ENCODE measurements around the gene HTRA1. TPM values are rescaled to one million over a fixed set of nuclear protein-coding genes. Genes with fewer than 3 reads are reported as not detected.

The HTRA1 gene
- total and polyA plus RNA-seq, 9 of the 15 experiments (the other 6 are each of a cell fraction or from before 2014, with no cell fraction given): 0.06 to 0.16 (median 0.13) TPM; not detected in 5

- TF ChIP-seq ZNF263 (CRISPR knock-in tag; IDR thresholded peaks at IDR 0.05; ENCODE audit: borderline replicate concordance) (no peak), ELK3 (CRISPR knock-in tag; IDR thresholded peaks at IDR 0.05) (no peak), NR1H2 (CRISPR knock-in tag; IDR thresholded peaks at IDR 0.05) (no peak), MYBL2 (IDR thresholded peaks at IDR 0.05; ENCODE audit: low read depth) (no peak), MYBL2 (CRISPR knock-in tag; IDR thresholded peaks at IDR 0.05; ENCODE audit: borderline replicate concordance) (no peak), RBM15 (IDR thresholded peaks at IDR 0.05; ENCODE audit: insufficient read depth, low read length) (no peak), CREM (IDR thresholded peaks at IDR 0.05; ENCODE audit: low read depth) (no peak), NUFIP1 (IDR thresholded peaks at IDR 0.05; ENCODE audit: partially characterized antibody) (no peak)
These were observed 42.3 kb upstream of the HTRA1 start (continued) for GRCh38 chr10:122419016-122419415.

GRCh38 chr10:122419876-122420623, 41.3 kb upstream of the HTRA1 start:
- Histone ChIP-seq H3K79me2 (ENCODE audit: control insufficient read depth, insufficient read depth, low read length) (no peaks in the 10 kb centered on the region), H3K9me1 (ENCODE audit: control insufficient read depth, insufficient read depth, low read length) (no peaks in the 10 kb centered on the region), H4K20me1 (replicated peaks; ENCODE audit: control insufficient read depth, insufficient read depth, low read length) (no peaks in the 10 kb centered on the region), H3K9me3 (replicated peaks; ENCODE audit: control insufficient read depth, insufficient read depth, low read depth, low read length) (no peaks in the 10 kb centered on the region), H3K36me3 (ENCODE audit: control insufficient read depth, insufficient read depth, low read length) (no peaks in the 10 kb centered on the region), H3K4me2 (ENCODE audit: insufficient read depth, low read length) (no peak overlapping the region), H2AFZ (ENCODE audit: low read depth, low read length) (no peak overlapping the region), H3K27me3 (ENCODE audit: control insufficient read depth in 2 of 2, insufficient read depth in 2 of 2, low read length in 2 of 2) (no peaks in the 10 kb centered on the region), H3K9ac (ENCODE audit: insufficient read depth in 1 of 2, low read depth in 2 of 2, low read length in 2 of 2) (no peak overlapping the region), H3K4me1 (replicated peaks in 1 of 2; ENCODE audit: control insufficient read depth in 2 of 2, insufficient read depth in 2 of 2, low read length in 2 of 2) (no peaks in the 10 kb centered on the region), H3K4me3 (no peak overlapping the region), H3K27ac (ENCODE audit: extremely low read depth, low read depth, low read length) (no peak overlapping the region)
- ChIA-PET CTCF (ENCODE audit: low intra/inter-chr PET ratio) (no interaction called here), POLR2A (no interaction called here)
- WGBS (ENCODE audit: insufficient coverage, low coverage, missing lambda C conversion rate): 6% methylated on average over 3 of the region's 3 CpGs
- no TSS peak for BruUV-seq (replicated peaks)
- intact Hi-C loops (cut with micrococcal nuclease) (no loop called here), in situ Hi-C loops (cut with MboI) (no loop called here)
- FAIRE-seq (no peak), DNase-seq (ENCODE audit: extremely low read depth in 1 of 4, low spot score in 3 of 4) (no peak), ATAC-seq (no peak)
- TF ChIP-seq RNF2 (IDR thresholded peaks at IDR 0.05) (no peak), ZNF280A (IDR thresholded peaks at IDR 0.05; ENCODE audit: low read depth, partially characterized antibody) (no peak), ZC3H8 (IDR thresholded peaks at IDR 0.05) (no peak), PRPF4 (IDR thresholded peaks at IDR 0.05; ENCODE audit: insufficient read depth, low read depth, low read length, poor library complexity, severe bottlenecking) (no peak), LEF1 (IDR thresholded peaks at IDR 0.05) (no peak), JUN (IDR thresholded peaks at IDR 0.05; ENCODE audit: borderline replicate concordance, low read depth, low read length) (no peak), JUN (CRISPR knock-in tag; IDR thresholded peaks at IDR 0.05; ENCODE audit: borderline replicate concordance) (no peak), HEY1 (CRISPR knock-in tag; IDR thresholded peaks at IDR 0.05; ENCODE audit: borderline replicate concordance) (no peak), PPARD (CRISPR knock-in tag; IDR thresholded peaks at IDR 0.05) (no peak), TFAP4 (CRISPR knock-in tag; IDR thresholded peaks at IDR 0.05; ENCODE audit: borderline replicate concordance) (no peak)

All from K562 (cell line).